ENCODE results near the gene KRTAP22-1. TPM values are rescaled to one million over a fixed set of nuclear protein-coding genes. Genes with fewer than 3 reads are reported as not detected.

KRTAP22-1 gene
- total RNA-seq, 1 donor = not detected

Other genes starting within 250 kb of the KRTAP22-1 start
- not detected for gene KRTAP13-2, start 228.8 kb upstream of the KRTAP22-1 start, total RNA-seq
- not detected for gene KRTAP13-1, start 205.1 kb upstream of the KRTAP22-1 start, total RNA-seq
- gene KRTAP13-3, start 175.2 kb upstream of the KRTAP22-1 start, total RNA-seq = not detected
- gene KRTAP13-4, start 170.9 kb upstream of the KRTAP22-1 start, total RNA-seq = not detected
- not detected for gene KRTAP15-1, start 160.8 kb upstream of the KRTAP22-1 start, total RNA-seq
- not detected for gene KRTAP19-1, start 120.7 kb upstream of the KRTAP22-1 start, total RNA-seq
- not detected for gene KRTAP19-2, start 113.7 kb upstream of the KRTAP22-1 start, total RNA-seq
- not detected for gene KRTAP19-3, start 109.1 kb upstream of the KRTAP22-1 start, total RNA-seq
- not detected for gene KRTAP19-4, start 103.9 kb upstream of the KRTAP22-1 start, total RNA-seq
- not detected for gene KRTAP19-5, start 98.9 kb upstream of the KRTAP22-1 start, total RNA-seq
- gene KRTAP19-6, start 59.2 kb upstream of the KRTAP22-1 start, total RNA-seq = not detected
- not detected for gene KRTAP19-7, start 39.8 kb upstream of the KRTAP22-1 start, total RNA-seq
- gene KRTAP22-2, start 10.7 kb upstream of the KRTAP22-1 start, total RNA-seq = not detected
- not detected for gene KRTAP6-3, start 8.6 kb upstream of the KRTAP22-1 start, total RNA-seq
- gene KRTAP6-2, start 2.2 kb upstream of the KRTAP22-1 start, total RNA-seq = not detected
- gene KRTAP6-1, start 12.8 kb downstream of the KRTAP22-1 start, total RNA-seq = not detected
- not detected for gene KRTAP20-1, start 15.3 kb downstream of the KRTAP22-1 start, total RNA-seq
- not detected for gene KRTAP20-4, start 19.5 kb downstream of the KRTAP22-1 start, total RNA-seq
- not detected for gene KRTAP20-2, start 34.1 kb downstream of the KRTAP22-1 start, total RNA-seq
- not detected for gene KRTAP20-3, start 41.8 kb downstream of the KRTAP22-1 start, total RNA-seq
- not detected for gene KRTAP21-3, start 117.7 kb downstream of the KRTAP22-1 start, total RNA-seq
- not detected for gene KRTAP21-2, start 146.2 kb downstream of the KRTAP22-1 start, total RNA-seq
- not detected for gene KRTAP21-1, start 154.3 kb downstream of the KRTAP22-1 start, total RNA-seq
- not detected for gene KRTAP8-1, start 212.2 kb downstream of the KRTAP22-1 start, total RNA-seq
- not detected for gene KRTAP7-1, start 228.7 kb downstream of the KRTAP22-1 start, total RNA-seq

Measured in mononuclear cell (primary cell).